A673 (cell line): ENCODE data around the gene UFC1.

Experiments used
- CTCF ChIP-seq: fragments of 300-800, 200-600 bp; sonication (generic); conservative IDR thresholded peaks from 2 replicates; pipeline ENCODE4 v1.5.1; 2017; ENCODE audit warnings: low read depth, mild to moderate bottlenecking, antibody characterized with exemption, low read length, moderate library complexity, mixed read lengths
- EZH2 ChIP-seq: fragments of 200-600 bp; sonication (generic); IDR thresholded peaks from 2 replicates; pipeline ENCODE4 v1.6.1; 2017; ENCODE audit warnings: borderline replicate concordance, low read depth, mild to moderate bottlenecking, mixed read lengths, antibody characterized with exemption, low read length; ENCODE audit not compliant: poor library complexity, severe bottlenecking

GRCh38 chr1:161164901-161165610, 11.3 kb downstream of the UFC1 start:
- no peak for TF ChIP-seq CTCF
- no peak for TF ChIP-seq EZH2
